Suppressor macrophage treated with lipopolysaccharide for 1 hour (primary cell): Measurements from ENCODE around the gene ESR1.
A peak's percentile ranks its signal among the peaks of the same experiment; 100 is the strongest.
"Not testable (repeated sequence)": the region's sequence is repeated elsewhere in the genome, so short reads cannot be mapped to it uniquely, and the experiment has no call there.

Experiments used
- DNase-seq, 3 donors: peaks; one replicate each; pipeline ENCODE4 v3.0.0-alpha.2; 2020 to 2022

The ESR1 gene

DNA sequence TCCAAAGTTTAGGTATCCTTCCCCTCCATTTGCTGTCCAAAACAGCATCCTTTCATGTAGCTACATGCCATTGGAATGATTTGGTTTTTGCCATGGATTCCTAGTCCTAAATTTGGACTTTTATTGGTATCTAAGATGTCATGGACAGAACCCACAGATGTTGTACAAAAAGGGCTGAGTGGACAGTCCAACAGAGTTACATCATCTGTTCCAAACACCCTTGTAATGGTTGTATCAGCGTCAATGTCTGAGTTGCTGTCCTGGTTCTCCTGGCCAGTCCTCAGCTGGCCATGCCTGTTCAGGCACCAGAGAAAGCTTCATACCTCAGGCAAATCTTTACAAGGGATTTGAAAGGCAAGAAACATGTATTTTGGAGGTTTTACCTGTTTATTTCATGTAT lies 191.3 kb downstream of the ESR1 start:
- DNase-seq = no peak

DNA sequence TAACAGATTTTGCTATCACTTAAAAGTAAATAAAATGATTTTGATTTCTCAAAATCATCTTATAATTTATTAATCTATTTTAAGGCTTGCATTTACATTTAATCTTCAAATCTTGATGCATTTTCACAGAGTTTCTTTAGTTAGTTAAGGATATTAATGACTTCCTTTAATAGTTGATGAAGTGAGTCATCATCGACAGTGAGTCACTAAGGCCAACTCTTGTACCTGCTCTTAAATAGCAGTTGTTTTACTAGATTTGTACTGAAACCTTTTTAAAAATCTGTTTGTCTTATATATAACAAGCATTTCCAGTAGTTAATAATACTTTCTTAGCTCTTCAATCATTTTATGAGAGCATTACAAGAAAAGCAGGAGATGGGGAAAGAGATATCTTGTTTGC lies 191.7 kb downstream of the ESR1 start:
- peak in 1 of 3 donors; percentile 5 for DNase-seq

- DNase-seq = no peak
Measured at GRCh38 chr6:152001408-152001807, 193.9 kb downstream of the ESR1 start.

DNA sequence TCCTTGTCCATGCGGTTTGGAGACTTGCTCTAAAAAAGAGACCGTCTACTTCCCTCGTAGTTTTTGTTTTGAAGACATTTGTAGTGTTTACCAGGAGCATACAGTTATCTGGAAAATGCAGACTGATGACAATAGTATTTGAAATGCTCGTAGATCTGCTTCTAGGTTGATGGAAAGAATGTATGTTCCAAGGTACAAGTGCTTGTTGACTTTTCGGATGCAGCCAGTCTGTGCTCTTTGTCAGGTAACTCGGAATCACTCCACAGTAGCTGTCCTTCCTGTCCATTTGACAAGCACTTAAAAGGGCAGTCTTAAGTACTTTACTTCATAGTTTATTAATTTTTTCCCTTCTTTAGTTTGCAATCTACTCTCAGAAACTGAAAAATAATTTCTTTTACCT lies 194.8 kb downstream of the ESR1 start:
- no peak for DNase-seq

GRCh38 chr6:152004036-152004566 lies 196.6 kb downstream of the ESR1 start:
- DNase-seq = no peak

GRCh38 chr6:152004896-152005295 lies 197.4 kb downstream of the ESR1 start:
- DNase-seq = no peak

GRCh38 chr6:152008779-152009178 lies 201.3 kb downstream of the ESR1 start:
- DNase-seq = peak in 2 of 3 donors; percentile 11 to 26

DNA sequence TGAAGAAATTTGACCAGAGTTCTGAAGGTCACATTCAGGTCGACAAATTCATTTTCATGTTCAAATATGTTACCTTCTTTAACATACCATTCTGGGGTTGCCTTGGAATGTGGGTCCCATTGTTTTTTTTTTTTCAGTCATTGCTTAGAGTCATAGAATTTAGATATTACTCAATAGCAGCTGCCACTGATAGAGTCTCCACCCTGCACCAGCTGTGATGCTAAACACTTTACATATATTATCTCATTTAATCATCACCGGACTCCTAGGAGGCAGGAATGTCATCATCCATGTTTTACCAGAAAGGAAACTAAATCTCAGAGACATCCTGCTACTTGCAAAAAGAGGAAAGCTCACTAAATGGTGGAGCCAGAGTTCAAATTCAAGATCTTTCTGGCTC lies 204.7 kb downstream of the ESR1 start:
- peak in 1 of 3 donors; percentile 27 for DNase-seq

DNA sequence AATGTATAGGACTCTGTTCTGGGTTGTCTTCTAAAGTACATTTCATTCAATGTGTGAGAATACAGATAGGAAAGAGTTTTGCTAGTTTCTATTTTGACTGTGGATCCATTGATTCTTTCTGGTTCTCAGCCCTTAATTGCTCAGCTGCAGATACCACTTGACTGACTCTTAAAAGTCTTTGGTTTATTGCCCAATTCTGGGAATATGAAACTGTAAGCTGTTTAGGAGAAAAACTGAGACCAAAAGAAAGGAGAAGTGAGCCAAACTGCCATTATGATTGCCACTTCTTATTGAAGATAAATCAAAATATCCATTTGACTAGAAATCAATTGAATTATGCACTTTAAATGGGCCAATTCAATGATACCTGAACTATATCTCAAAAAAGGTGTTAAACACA lies 211.4 kb downstream of the ESR1 start:
- DNase-seq = peak; percentile 30 to 61 (median 60)

DNA sequence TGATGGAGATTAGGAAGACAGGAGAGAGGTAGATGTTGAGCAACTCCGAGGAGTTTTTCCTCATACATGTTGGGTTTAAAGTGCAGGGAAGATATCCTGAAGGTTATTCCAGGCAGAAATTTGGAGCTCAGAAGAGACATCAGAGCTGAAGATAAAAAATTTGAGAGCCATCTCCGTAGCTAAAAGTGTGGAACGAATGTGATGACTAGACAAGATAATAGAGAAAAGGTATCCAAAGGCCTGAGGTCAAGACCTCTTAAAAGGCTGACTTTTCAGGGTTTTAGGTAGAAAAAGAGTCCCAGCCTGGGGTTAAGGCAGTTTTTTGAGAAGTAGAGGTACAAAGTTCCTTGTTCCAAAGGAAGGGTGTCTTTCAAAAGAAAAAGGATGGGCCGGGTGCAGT lies 214.8 kb downstream of the ESR1 start:
- DNase-seq = no peak

- no peak for DNase-seq
Measured at GRCh38 chr6:152023613-152024012, 216.1 kb downstream of the ESR1 start.

GRCh38 chr6:152026291-152026690 lies 218.8 kb downstream of the ESR1 start:
- peak in 2 of 3 donors; percentile 20 to 43 for DNase-seq

GRCh38 chr6:152026744-152027143 lies 219.3 kb downstream of the ESR1 start:
- not testable (repeated sequence) for DNase-seq

DNA sequence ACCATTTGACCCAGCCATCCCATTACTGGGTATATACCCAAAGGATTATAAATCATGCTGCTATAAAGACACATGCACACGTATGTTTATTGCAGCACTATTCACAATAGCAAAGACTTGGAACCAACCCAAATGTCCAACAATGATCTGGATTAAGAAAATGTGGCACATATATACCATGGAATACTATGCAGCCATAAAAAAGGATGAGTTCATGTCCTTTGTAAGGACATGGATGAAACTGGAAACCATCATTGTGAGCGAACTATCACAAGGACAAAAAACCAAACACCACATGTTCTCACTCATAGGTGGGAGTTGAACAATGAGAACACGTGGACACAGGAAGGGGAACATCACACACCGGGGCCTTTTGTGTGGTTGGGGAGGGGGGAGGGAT lies 226.3 kb downstream of the ESR1 start:
- not testable (repeated sequence) for DNase-seq

DNA sequence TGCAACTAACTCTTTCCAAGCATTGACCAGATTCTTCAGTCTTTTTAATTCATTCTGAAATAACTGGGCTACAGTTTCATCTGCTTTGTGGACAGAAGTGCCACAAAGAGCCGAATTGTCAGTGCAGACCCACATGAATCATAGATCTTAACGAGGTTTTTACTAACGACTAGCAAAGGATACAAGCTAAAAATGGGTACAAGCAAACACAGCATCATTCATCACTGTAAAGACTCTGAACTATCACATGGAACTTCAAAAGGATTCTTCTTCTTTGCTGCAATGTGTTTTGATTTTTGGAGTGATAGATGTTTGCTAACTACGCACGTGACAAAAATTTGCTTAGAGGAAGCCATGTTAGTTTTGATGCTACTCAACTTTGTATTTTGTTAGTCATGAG lies 227.1 kb downstream of the ESR1 start:
- DNase-seq = no peak

- DNase-seq = no peak
Measured at GRCh38 chr6:152046118-152046517, 238.6 kb downstream of the ESR1 start.

GRCh38 chr6:152048921-152049320 lies 241.4 kb downstream of the ESR1 start:
- DNase-seq = no peak

GRCh38 chr6:152049502-152049901 lies 242.0 kb downstream of the ESR1 start:
- peak; percentile 28 to 39 (median 28) for DNase-seq

DNA sequence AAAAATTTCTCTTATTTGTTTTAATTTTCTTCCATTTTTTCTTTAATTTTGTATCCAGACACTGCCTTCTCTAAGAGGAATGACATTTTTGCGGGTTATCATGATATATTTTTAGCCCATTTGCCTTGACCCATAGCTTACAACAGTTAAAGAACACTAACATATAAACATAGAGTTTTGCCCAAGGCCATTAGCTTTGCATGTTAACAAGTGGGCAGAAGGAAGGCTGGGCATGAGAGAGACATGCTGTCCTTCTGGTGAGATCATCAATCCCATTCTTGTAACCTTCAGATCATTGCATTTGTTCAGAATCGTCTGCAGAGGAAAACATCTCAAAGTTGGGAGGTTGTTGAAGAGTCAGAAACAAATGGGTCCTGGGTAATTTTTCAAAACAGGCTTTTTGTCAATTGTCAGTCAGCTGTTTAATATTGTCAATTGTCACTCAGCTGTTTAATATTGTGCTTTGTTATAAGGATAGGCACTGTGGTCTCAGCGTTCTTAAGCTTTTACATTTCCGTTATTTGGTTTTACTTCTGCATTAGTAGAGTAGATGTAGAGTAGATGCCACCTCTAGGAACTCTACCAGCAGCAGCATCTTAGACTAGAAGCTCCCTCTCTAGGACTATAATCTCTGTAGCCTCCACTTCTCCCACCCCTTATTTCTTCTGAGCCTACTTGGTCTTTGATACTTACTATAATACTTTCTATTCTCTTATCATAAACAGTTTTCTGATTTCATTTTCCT lies 243.1 kb downstream of the ESR1 start:
- DNase-seq = no peak

DNA sequence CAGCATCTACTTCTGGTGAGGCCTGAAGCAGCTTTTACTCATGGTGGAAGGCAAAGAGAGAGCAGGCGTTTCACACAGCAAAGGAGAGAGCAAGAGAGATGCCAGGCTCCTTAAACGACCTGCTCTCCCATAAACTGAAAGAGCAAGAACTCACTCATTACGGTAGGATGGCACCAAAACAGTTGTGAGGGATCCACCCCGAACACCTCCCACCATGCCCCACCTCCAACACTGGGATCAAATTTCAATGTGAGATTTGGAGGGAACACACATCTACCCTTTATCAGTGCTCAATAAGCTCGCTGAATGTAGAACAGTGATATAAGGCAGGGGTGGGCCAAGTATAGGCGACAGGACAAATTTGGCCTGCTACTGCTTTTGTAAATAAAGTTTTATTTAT lies 244.6 kb downstream of the ESR1 start:
- DNase-seq = no peak

- no peak for DNase-seq
Measured at GRCh38 chr6:152053332-152053731, 245.8 kb downstream of the ESR1 start.

- DNase-seq = no peak
Measured at GRCh38 chr6:152054441-152054840, 247.0 kb downstream of the ESR1 start.

GRCh38 chr6:152055517-152055916 lies 248.0 kb downstream of the ESR1 start:
- no peak for DNase-seq

- DNase-seq = no peak
Measured at GRCh38 chr6:152057832-152058498, 250.5 kb downstream of the ESR1 start.
